ENCODE results near the gene MTHFD1L. TPM values are rescaled to one million over a fixed set of nuclear protein-coding genes. Genes with fewer than 3 reads are reported as not detected.

Gene MTHFD1L
- total and polyA plus RNA-seq, 2 of the 8 experiments (the other 6 are each of a cell fraction or from before 2014, with no cell fraction given): 29.2 to 105 TPM

- Histone ChIP-seq H2BK12ac (ENCODE audit: low read depth, low read length) (no peak overlapping the region), H3K56ac (replicated peaks; ENCODE audit: insufficient read length, low read depth, low read length) (no peak overlapping the region), H2AFZ (ENCODE audit: low read length) (no peak overlapping the region), H3K18ac (ENCODE audit: extremely low read depth, low read length) (no peak overlapping the region), H3K4ac (replicated peaks; ENCODE audit: insufficient read length, low read depth, low read length) (no peak overlapping the region), H4K8ac (ENCODE audit: extremely low read depth, insufficient read depth, low read length) (no peak overlapping the region), H2BK20ac (ENCODE audit: low read length) (no peak overlapping the region), H3K14ac (ENCODE audit: insufficient read length) (no peak overlapping the region), H2BK5ac (ENCODE audit: low read depth, low read length) (no peak overlapping the region), H4K91ac (replicated peaks; ENCODE audit: insufficient read length, low read length) (no peak overlapping the region), H3K9ac (replicated peaks in 1 of 4; ENCODE audit: extremely low read depth in 1 of 4, low read depth in 3 of 4, low read length in 3 of 4) (no peak overlapping the region), H3K4me2 (ENCODE audit: insufficient read depth in 1 of 2, low read depth in 2 of 2, low read length in 2 of 2) (no peak overlapping the region), H4K5ac (ENCODE audit: insufficient read length, low read depth, low read length) (no peak overlapping the region), H3K23me2 (ENCODE audit: low read depth, low read length) (no peaks in the 10 kb centered on the region), H2BK15ac (ENCODE audit: low read length) (no peak overlapping the region), H3K79me2 (ENCODE audit: control insufficient read depth in 1 of 2, insufficient read depth in 2 of 2, low read length in 2 of 2) (no peaks in the 10 kb centered on the region), H3K4me3 (ENCODE audit: extremely low read depth in 1 of 4, insufficient read depth in 2 of 4, low read depth in 3 of 4, low read length in 4 of 4) (no peak overlapping the region), H3K36me3 (ENCODE audit: control insufficient read depth in 2 of 4, insufficient read depth in 4 of 4, low read length in 3 of 4) (peaks cover 0 to 6% (median 3%) of the 10 kb centered on the region in 4 experiments; a peak in 4 of 8 replicates), H4K20me1 (replicated peaks in 1 of 2; ENCODE audit: control insufficient read depth in 1 of 2, insufficient read depth in 2 of 2, low read length in 2 of 2) (no peaks in the 10 kb centered on the region), H3K9me3 (ENCODE audit: insufficient read depth in 2 of 2, low read depth in 1 of 2, low read length in 1 of 2) (no peaks in the 10 kb centered on the region), H2AK5ac (ENCODE audit: low read depth, low read length) (no peak overlapping the region), H2BK120ac (replicated peaks; ENCODE audit: low read depth, low read length) (no peak overlapping the region), H3K23ac (ENCODE audit: insufficient read length) (no peak overlapping the region), H3K27ac (ENCODE audit: low read depth, low read length) (no peak overlapping the region), H3K27me3 (replicated peaks in 1 of 4; ENCODE audit: control insufficient read depth in 3 of 4, extremely low read depth in 1 of 4, insufficient read depth in 3 of 4, low read length in 3 of 4) (no peaks in the 10 kb centered on the region), H3K79me1 (ENCODE audit: low read depth, low read length) (no peaks in the 10 kb centered on the region), H3K4me1 (replicated peaks in 1 of 4; ENCODE audit: control insufficient read depth in 3 of 4, insufficient read depth in 4 of 4, low read length in 3 of 4) (no peaks in the 10 kb centered on the region)
- ChIA-PET CTCF (ENCODE audit: partially characterized antibody) (interaction anchor here (1.2 to 2.8 kb wide), 3 partner anchors 10 to 265 kb away, joined by 5 to 6 read pairs (median 5); no protein-coding TSS in a partner anchor), POLR2A (ENCODE audit: partially characterized antibody) (no interaction called here)
- DNase-seq (ENCODE audit: low read depth in 1 of 2, low spot score in 2 of 2) (no peak), FAIRE-seq (no peak)
- WGBS, 2 experiments (ENCODE audit: extremely low coverage in 1 of 2, insufficient coverage in 1 of 2, insufficient read length in 1 of 2, insufficient replicate concordance in 2 of 2, low coverage in 1 of 2, low lambda C conversion rate in 2 of 2, missing lambda C conversion rate in 1 of 2): 91% methylated on average over 12 of the region's 12 CpGs; no CpG with 5 or more reads in 1 of the 2 experiments
- TF ChIP-seq JUND (IDR thresholded peaks at IDR 0.05; ENCODE audit: low read length) (no peak), CHD2 (IDR thresholded peaks at IDR 0.05; ENCODE audit: low read length) (no peak), TEAD4 (IDR thresholded peaks at IDR 0.05; ENCODE audit: low read depth, low read length) (no peak), HDAC2 (IDR thresholded peaks at IDR 0.05; ENCODE audit: borderline replicate concordance in 1 of 2, low read depth in 2 of 2, low read length in 2 of 2) (no peak), ATF2 (IDR thresholded peaks at IDR 0.05; ENCODE audit: low read length) (no peak), RBBP5 (IDR thresholded peaks at IDR 0.05; ENCODE audit: borderline replicate concordance, low read depth, low read length) (no peak), BACH1 (IDR thresholded peaks at IDR 0.05; ENCODE audit: low read length) (no peak), PHF8 (conservative IDR thresholded peaks at IDR 0.05; ENCODE audit: low read depth, low read length) (no peak), CTCF (IDR thresholded peaks at IDR 0.05; ENCODE audit: control extremely low read depth in 1 of 3, insufficient read depth in 1 of 3, low read depth in 1 of 3, low read length in 3 of 3) (no peak), CHD1 (IDR thresholded peaks at IDR 0.05; ENCODE audit: low read depth, low read length) (no peak)
These were observed 194.2 kb downstream of the MTHFD1L start for GRCh38 chr6:151059612-151060095.

All from H1 (cell line).